SU-DHL-6 (cell line): ENCODE results near the gene IFT25.

Source experiments
- EZH2phosphoT487 ChIP-seq: fragments of 200-600 bp; sonication (generic), shearing (Covaris generic); conservative IDR thresholded peaks from 2 replicates; pipeline ENCODE4 v1.6.1; 2018; ENCODE audit warnings: mild to moderate bottlenecking, antibody characterized with exemption, low read length, moderate library complexity, mixed read lengths
- TF ChIP-seq, protein P1 (sequence below): fragments of 200-600 bp; sonication (generic); IDR thresholded peaks from one replicate; pipeline ENCODE4 v1.5.1; 2017; ENCODE audit warnings: antibody characterized with exemption, mild to moderate bottlenecking, low read length, moderate library complexity; ENCODE audit not compliant: insufficient read depth, poor library complexity, severe bottlenecking

DNA sequence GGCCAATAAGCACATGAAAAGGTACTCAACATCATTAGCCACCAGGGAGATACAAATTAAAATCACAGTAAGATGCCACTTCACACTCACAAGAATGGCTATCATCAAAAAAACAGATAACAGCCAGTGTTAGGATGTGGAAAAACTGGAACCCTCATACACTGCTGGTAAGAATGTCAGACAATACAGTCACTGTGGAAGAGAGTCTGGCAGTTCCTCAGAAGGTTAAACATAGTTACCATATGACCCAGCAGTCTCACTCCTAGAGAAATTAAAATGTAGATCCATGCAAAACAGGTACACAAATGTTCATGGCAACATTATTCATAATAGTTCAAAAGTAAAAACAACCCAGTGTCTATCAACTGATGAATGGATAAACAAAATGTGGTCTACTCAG lies 39.2 kb upstream of the IFT25 start:
- TF ChIP-seq, protein P1, sequence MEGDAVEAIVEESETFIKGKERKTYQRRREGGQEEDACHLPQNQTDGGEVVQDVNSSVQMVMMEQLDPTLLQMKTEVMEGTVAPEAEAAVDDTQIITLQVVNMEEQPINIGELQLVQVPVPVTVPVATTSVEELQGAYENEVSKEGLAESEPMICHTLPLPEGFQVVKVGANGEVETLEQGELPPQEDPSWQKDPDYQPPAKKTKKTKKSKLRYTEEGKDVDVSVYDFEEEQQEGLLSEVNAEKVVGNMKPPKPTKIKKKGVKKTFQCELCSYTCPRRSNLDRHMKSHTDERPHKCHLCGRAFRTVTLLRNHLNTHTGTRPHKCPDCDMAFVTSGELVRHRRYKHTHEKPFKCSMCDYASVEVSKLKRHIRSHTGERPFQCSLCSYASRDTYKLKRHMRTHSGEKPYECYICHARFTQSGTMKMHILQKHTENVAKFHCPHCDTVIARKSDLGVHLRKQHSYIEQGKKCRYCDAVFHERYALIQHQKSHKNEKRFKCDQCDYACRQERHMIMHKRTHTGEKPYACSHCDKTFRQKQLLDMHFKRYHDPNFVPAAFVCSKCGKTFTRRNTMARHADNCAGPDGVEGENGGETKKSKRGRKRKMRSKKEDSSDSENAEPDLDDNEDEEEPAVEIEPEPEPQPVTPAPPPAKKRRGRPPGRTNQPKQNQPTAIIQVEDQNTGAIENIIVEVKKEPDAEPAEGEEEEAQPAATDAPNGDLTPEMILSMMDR: no peak
- TF ChIP-seq EZH2phosphoT487: no peak
